ENCODE results near the gene DAG1.

DNA sequence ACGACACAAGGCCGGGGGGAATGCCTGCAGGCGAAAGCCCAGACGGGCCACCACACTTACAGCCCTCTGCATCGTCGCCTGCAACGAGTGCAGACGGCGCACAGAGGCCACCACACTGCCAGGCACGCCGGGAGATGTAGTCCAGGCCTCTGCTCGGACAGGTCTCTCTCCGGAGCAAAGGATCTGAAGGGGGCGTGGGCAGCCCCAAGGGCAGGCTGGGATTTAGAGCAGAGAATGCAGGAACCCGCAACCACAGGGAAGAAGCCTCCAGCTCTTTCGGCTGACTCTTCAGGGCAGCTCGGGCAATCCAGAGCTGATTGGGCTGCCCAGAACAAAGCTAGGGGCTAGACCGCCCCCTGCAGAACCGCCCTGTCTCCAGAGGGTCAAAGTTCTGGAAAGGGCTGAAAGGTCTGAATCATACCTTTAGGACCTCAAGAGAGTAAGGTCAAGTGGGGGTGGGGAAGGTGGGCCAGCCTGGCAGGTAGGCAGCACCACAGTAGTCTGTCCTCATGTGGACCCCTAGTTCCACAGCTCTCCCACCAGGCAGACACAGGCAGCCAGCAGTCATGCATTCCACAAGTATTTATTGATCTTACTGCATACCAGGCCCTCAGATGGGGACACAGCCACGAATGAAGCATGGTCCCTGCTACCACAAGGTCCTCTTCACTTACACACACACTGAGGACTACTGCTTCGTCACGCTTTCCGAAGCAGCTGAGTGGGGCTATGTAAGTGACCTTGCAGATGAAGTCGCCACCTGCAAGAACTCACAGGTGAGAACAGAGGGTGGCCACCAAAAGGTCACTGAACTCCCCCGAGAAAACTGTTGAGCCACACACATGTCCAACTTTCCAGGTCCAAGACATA lies 47.5 kb upstream of the DAG1 start, which contains the start of gene AMT:
- TF ChIP-seq, protein P1, sequence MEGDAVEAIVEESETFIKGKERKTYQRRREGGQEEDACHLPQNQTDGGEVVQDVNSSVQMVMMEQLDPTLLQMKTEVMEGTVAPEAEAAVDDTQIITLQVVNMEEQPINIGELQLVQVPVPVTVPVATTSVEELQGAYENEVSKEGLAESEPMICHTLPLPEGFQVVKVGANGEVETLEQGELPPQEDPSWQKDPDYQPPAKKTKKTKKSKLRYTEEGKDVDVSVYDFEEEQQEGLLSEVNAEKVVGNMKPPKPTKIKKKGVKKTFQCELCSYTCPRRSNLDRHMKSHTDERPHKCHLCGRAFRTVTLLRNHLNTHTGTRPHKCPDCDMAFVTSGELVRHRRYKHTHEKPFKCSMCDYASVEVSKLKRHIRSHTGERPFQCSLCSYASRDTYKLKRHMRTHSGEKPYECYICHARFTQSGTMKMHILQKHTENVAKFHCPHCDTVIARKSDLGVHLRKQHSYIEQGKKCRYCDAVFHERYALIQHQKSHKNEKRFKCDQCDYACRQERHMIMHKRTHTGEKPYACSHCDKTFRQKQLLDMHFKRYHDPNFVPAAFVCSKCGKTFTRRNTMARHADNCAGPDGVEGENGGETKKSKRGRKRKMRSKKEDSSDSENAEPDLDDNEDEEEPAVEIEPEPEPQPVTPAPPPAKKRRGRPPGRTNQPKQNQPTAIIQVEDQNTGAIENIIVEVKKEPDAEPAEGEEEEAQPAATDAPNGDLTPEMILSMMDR (IDR thresholded peaks at IDR 0.05) = no peak
- TF ChIP-seq POLR2AphosphoS5 (IDR thresholded peaks at IDR 0.05) = no peak
